Transverse colon (tissue), 3 donors: Measurements from ENCODE around the gene SPEG.

Source experiments
- CTCF ChIP-seq, 5 experiments: fragments of 200-600 bp in 3 of 5; fragments of 450-650 bp in 2 of 5; sonication (generic) in 3 of 5; IDR thresholded peaks; 1 replicate in 2 of 5; 2 replicates in 3 of 5; pipeline ENCODE4 v1.5.1; 2016 to 2017; ENCODE audit warnings: antibody characterized with exemption in 5 of 5, inconsistent platforms in 3 of 5, mild to moderate bottlenecking in 2 of 5, moderate library complexity in 1 of 5
- POLR2A ChIP-seq: fragments of 450-650 bp; IDR thresholded peaks from one replicate; pipeline ENCODE4 v1.6.1; 2016; ENCODE audit warnings: antibody characterized with exemption, mild to moderate bottlenecking, moderate library complexity

DNA sequence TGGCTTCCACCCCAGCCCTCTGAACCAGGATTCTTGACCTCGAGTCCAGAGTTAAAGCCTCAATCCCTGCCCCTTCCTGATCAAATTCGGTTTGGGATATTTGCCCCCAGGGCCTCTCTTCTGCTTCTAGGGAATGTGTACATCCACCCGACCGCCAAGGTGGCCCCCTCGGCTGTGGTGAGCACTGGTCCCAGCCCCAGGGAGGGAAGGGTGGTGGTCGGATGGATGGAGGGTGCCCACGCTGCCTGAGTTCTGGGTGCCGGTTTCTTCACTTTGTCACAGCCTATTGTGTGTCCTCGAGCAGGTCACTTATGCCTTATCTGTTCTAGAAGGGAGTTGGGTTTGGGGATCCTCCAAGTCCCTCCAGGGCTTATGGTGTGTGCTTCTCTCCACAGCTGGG, 70.9 kb downstream of the SPEG start:
- TF ChIP-seq CTCF (IDR thresholded peaks at IDR 0.05) (no peak), POLR2A (no peak)
